ENCODE results near the gene WWP2. TPM values are rescaled to one million over a fixed set of nuclear protein-coding genes. Genes with fewer than 3 reads are reported as not detected.

WWP2 gene
- total and polyA plus RNA-seq, 4 donors = 59.0 to 144 (median 138) TPM

DNA sequence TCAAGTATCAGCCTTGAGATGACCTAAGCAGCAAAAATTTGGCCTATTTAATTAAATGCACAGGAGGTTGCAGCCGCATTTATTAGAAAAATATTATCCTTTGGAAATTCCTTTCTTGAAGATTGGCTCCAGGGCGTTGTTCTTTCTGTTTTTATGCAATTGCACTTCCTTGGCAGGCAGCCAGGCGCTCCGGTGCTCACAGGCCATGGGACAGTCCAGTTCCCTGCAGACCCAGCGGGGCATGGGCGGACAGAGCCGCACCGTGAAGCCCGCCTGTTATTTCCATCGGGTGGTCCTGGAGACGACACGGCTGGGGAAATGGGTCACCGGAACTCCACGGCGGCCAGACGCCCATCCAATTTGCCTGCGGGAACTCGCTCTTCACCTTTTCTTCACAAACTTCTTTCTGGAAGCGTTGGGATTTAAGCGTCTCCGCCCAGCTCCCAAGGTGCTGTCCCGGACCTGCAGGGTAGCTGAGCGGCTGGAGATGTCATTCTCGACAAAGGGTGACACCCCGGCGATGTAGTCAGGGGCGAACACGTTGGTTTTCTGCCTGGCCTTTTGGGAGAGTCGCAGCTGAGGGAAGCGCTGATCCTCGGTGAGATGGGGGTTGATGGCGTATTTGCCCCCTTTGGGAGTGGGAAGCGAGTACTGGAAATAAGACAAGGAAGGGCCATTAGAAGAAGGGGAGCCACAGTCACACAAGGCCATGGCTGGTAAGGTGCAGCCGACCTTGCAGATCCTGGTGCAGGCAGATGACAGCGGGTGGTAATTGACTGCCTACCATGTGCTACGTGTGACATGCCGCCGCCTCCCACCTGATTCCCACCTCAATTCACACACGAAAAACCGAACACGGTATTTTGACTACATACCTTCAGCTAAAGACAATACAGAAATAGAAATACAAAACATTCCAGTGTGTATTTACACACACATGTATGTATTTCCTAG lies 19.9 kb upstream of the WWP2 start:
- no peaks in the 10 kb centered on the region for H3K27me3 ChIP-seq (ENCODE audit: control insufficient read depth in 1 of 2, insufficient read depth in 2 of 2, low read length in 1 of 2)
- peaks cover 0 to 6% of the 10 kb centered on the region in 2 donors for H3K36me3 ChIP-seq (ENCODE audit: control insufficient read depth in 1 of 2, insufficient read depth in 2 of 2, low read length in 1 of 2)
- H3K4me1 ChIP-seq (ENCODE audit: control insufficient read depth in 1 of 2, insufficient read depth in 2 of 2, low read length in 2 of 2) = no peaks in the 10 kb centered on the region
- ATAC-seq (ENCODE audit: low FRiP score) (no peak), DNase-seq (peak; percentile 69 to 91)
- no peak overlapping the region for H3K27ac ChIP-seq (ENCODE audit: low read depth in 1 of 2, low read length in 2 of 2)
- H3K4me3 ChIP-seq (ENCODE audit: low read length in 2 of 2) = no peak overlapping the region
- WGBS, 2 donors = 77 to 78% methylated on average over 40 to 41 of the region's 41 CpGs
- intact Hi-C loops (cut with DNase I) = no loop called here
- H3K9me3 ChIP-seq (ENCODE audit: control insufficient read depth, low read length) = no peaks in the 10 kb centered on the region

DNA sequence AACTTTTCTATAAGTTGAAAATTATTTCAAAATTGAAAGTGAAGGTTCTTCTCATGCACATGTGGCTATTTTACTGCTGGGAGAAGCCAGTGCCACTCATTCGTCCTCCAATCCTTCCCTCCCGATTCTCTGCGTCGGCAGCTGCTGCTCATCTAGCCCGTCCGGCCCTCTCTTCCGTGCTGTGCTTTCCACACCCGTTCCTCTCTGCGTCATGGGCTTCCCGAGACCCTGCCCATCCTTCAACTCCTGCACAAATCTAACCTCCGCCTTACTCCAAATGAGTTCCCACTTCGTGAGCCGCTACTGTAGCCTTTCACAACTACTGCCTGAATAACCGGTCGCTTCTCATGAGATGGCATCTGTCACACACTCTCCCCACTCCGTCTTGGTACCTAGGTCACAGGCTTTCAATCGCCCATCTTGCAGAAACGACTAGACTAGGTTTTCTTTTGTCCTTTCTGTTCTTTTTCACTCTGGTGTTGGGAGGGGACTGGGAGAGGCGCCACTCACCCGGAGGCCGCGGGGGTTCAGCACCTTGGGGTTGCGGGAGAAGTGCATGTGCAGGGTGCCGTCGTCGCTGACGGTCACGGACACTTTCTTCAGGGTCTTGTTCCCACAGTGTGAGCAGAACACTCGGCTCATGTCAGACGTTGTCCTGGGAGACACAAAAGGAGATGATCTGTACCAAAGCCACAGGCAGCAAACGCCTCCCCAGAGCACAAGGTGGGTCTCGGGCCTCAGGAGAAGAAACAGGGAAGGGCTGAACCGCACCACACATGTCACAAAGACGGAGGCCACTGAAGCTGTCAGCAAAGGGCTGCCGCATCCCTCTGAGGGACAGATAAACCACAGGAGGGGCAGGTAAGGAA lies 17.5 kb upstream of the WWP2 start:
- Histone ChIP-seq H3K4me3 (ENCODE audit: low read length in 2 of 2) (no peak overlapping the region), H3K4me1 (ENCODE audit: control insufficient read depth in 1 of 2, insufficient read depth in 2 of 2, low read length in 2 of 2) (no peaks in the 10 kb centered on the region), H3K27ac (ENCODE audit: low read depth in 1 of 2, low read length in 2 of 2) (no peak overlapping the region), H3K36me3 (ENCODE audit: control insufficient read depth in 1 of 2, insufficient read depth in 2 of 2, low read length in 1 of 2) (peaks cover 4 to 11% of the 10 kb centered on the region in 2 donors), H3K27me3 (ENCODE audit: control insufficient read depth in 1 of 2, insufficient read depth in 2 of 2, low read length in 1 of 2) (no peaks in the 10 kb centered on the region), H3K9me3 (ENCODE audit: control insufficient read depth, low read length) (no peaks in the 10 kb centered on the region)
- 94% methylated on average over 35 of the region's 35 CpGs for WGBS, 2 donors
- intact Hi-C loops (cut with DNase I) = no loop called here
- ATAC-seq (ENCODE audit: low FRiP score) = no peak
- no peak for DNase-seq

DNA sequence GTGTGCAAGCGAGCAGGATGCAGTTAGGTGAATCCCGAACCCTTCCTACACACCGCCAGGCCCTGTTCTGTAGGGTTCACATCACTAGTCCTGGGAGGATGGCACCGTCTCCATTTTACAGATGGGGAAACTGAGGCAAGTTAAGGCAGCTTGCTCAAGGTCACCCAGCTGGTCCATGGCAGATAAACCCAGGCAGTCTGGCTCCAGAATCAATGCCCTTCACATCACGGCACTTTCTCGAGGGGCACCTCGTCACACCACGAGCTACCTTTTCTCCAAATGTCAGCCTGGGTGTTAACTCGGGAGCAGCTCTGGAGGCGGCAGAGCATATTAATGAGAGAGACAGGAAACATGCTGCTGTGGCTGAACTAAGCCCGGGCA lies 16.9 kb upstream of the WWP2 start:
- Histone ChIP-seq H3K4me1 (ENCODE audit: control insufficient read depth in 1 of 2, insufficient read depth in 2 of 2, low read length in 2 of 2) (no peaks in the 10 kb centered on the region), H3K9me3 (ENCODE audit: control insufficient read depth, low read length) (no peaks in the 10 kb centered on the region), H3K27me3 (ENCODE audit: control insufficient read depth in 1 of 2, insufficient read depth in 2 of 2, low read length in 1 of 2) (no peaks in the 10 kb centered on the region), H3K36me3 (ENCODE audit: control insufficient read depth in 1 of 2, insufficient read depth in 2 of 2, low read length in 1 of 2) (peaks cover 4 to 11% of the 10 kb centered on the region in 2 donors), H3K4me3 (ENCODE audit: low read length in 2 of 2) (no peak overlapping the region), H3K27ac (ENCODE audit: low read depth in 1 of 2, low read length in 2 of 2) (no peak overlapping the region)
- ATAC-seq (ENCODE audit: low FRiP score) = no peak
- intact Hi-C loops (cut with DNase I) = no loop called here
- DNase-seq = peak in 1 of 2 donors; percentile 50
- WGBS, 2 donors = 94 to 95% methylated on average over 11 of the region's 11 CpGs

DNA sequence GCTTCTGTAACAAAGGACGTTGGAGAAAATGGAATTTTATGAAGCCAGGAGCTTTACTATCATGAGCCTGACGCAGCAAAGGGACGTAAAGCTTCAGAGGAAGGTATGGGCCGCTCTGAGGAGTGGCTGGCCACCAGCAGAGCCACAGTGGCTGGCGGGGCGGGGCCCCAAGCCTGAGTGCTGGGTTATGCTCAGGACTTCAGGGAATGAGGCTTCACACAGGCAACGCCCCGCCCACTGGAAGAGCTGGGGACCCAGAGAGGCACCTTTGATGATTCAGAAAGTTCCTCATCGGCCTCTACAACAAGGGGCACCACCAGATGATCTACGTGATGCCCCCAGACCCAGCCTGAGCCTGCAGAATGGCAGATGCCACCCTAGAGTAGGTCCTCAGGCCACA lies 16.2 kb upstream of the WWP2 start:
- no peak overlapping the region for H3K27ac ChIP-seq (ENCODE audit: low read depth in 1 of 2, low read length in 2 of 2)
- intact Hi-C loops (cut with DNase I) = no loop called here
- DNase-seq = peak in 1 of 2 donors; percentile 45
- peaks cover 4 to 11% of the 10 kb centered on the region in 2 donors for H3K36me3 ChIP-seq (ENCODE audit: control insufficient read depth in 1 of 2, insufficient read depth in 2 of 2, low read length in 1 of 2)
- H3K4me3 ChIP-seq (ENCODE audit: low read length in 2 of 2) = no peak overlapping the region
- H3K27me3 ChIP-seq (ENCODE audit: control insufficient read depth in 1 of 2, insufficient read depth in 2 of 2, low read length in 1 of 2) = no peaks in the 10 kb centered on the region
- ATAC-seq (ENCODE audit: low FRiP score) = no peak
- no peaks in the 10 kb centered on the region for H3K4me1 ChIP-seq (ENCODE audit: control insufficient read depth in 1 of 2, insufficient read depth in 2 of 2, low read length in 2 of 2)
- WGBS, 2 donors = 85 to 89% methylated on average over 10 of the region's 10 CpGs
- no peaks in the 10 kb centered on the region for H3K9me3 ChIP-seq (ENCODE audit: control insufficient read depth, low read length)

DNA sequence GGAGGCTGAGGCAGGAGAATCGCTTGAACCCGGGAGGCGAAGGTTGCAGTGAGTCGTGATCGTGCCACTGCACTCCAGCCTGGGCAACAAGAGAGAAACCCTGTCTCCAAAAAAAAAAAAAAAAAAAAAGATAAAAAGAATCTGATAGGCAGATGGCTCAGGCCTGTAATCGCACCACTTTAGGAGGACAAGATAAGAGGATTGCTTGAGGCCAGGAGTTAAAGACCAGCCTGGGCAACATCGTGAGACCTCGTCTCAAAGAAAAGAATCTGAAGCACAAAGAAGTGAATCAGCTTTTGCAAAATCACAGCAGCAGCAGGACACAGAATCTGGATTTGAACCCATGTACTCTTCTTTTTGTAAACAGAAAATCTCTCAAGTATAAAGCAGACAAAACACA lies 15.0 kb upstream of the WWP2 start:
- peaks cover 4 to 9% of the 10 kb centered on the region in 2 donors for H3K36me3 ChIP-seq (ENCODE audit: control insufficient read depth in 1 of 2, insufficient read depth in 2 of 2, low read length in 1 of 2)
- 93 to 95% methylated on average over 8 of the region's 8 CpGs for WGBS, 2 donors
- H3K27ac ChIP-seq (ENCODE audit: low read depth in 1 of 2, low read length in 2 of 2) = no peak overlapping the region
- intact Hi-C loops (cut with DNase I) = no loop called here
- no peaks in the 10 kb centered on the region for H3K4me1 ChIP-seq (ENCODE audit: control insufficient read depth in 1 of 2, insufficient read depth in 2 of 2, low read length in 2 of 2)
- no peaks in the 10 kb centered on the region for H3K27me3 ChIP-seq (ENCODE audit: control insufficient read depth in 1 of 2, insufficient read depth in 2 of 2, low read length in 1 of 2)
- no peak for ATAC-seq (ENCODE audit: low FRiP score)
- DNase-seq = no peak
- H3K4me3 ChIP-seq (ENCODE audit: low read length in 2 of 2) = no peak overlapping the region
- no peaks in the 10 kb centered on the region for H3K9me3 ChIP-seq (ENCODE audit: control insufficient read depth, low read length)

DNA sequence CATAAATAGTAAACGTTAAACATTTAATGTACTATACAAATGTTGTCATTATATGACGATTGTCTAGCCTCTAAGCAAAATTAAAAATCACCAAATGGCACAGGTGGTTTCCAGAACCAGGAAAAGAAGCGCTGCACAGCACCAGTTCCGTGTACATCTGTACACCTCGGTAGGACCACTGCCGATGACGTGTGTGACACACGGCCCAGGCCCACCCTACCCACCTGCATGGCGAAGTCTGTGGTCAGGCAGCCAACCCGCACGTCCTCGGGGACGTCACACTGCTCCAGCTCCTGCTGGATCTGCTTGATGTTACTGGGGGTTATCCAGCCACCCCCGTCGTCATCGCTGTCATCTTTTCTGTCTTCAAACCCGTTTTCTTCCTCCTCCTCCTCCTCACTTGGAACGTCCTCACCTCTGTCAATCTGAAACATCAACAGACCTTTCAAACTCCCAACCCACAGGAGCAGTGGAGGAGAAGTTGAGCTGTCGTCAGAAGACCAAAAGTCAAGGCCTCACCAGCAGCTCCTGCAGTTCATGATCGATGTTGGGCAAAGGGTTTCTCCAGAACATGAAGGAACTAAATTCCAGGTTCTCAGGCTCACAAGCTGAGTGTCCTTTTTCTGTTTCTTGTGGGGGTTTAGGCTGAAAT lies 13.3 kb upstream of the WWP2 start:
- ATAC-seq (ENCODE audit: low FRiP score) = no peak
- intact Hi-C loops (cut with DNase I) = no loop called here
- 85 to 86% methylated on average over 20 of the region's 20 CpGs for WGBS, 2 donors

DNA sequence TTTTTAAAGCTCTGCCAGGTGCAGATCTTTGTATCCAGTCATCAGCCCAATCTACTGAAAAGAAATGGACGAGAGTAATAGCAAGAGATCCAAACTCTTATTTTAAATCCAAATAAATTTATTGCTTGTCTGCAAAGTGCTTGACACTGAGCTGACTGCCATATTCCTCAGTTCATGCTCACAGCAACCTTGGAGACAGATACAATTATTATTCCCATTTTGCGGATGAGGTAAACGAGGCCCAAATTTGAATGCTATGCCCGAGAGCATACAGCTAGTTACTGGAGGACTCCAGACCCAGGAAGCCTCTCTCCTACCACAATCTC lies 8.0 kb upstream of the WWP2 start:
- Histone ChIP-seq H3K9me3 (ENCODE audit: control insufficient read depth, low read length) (no peaks in the 10 kb centered on the region), H3K36me3 (ENCODE audit: control insufficient read depth in 1 of 2, insufficient read depth in 2 of 2, low read length in 1 of 2) (no peaks in the 10 kb centered on the region), H3K27me3 (ENCODE audit: control insufficient read depth in 1 of 2, insufficient read depth in 2 of 2, low read length in 1 of 2) (no peaks in the 10 kb centered on the region), H3K27ac (ENCODE audit: low read depth in 1 of 2, low read length in 2 of 2) (no peak overlapping the region), H3K4me1 (ENCODE audit: control insufficient read depth in 1 of 2, insufficient read depth in 2 of 2, low read length in 2 of 2) (peaks cover 0 to 3% of the 10 kb centered on the region in 2 donors), H3K4me3 (ENCODE audit: low read length in 2 of 2) (peak overlapping the region; percentile 12 to 74)
- WGBS, 2 donors = 11 to 12% methylated on average over 4 of the region's 4 CpGs
- ATAC-seq (ENCODE audit: low FRiP score) (no peak), DNase-seq (no peak)
- intact Hi-C loops (cut with DNase I) = loop anchor here (1.0 to 5.0 kb wide), 5 partner anchors 27 to 362 kb away; partner anchors contain the start of gene NQO1 (in 1 of the 2)

More for the DNA sequence above, 13.3 kb upstream of the WWP2 start:
- peaks cover 0 to 3% of the 10 kb centered on the region in 2 donors for H3K4me1 ChIP-seq (ENCODE audit: control insufficient read depth in 1 of 2, insufficient read depth in 2 of 2, low read length in 2 of 2)
- no peak overlapping the region for H3K27ac ChIP-seq (ENCODE audit: low read depth in 1 of 2, low read length in 2 of 2)
- peaks cover 4 to 9% of the 10 kb centered on the region in 2 donors for H3K36me3 ChIP-seq (ENCODE audit: control insufficient read depth in 1 of 2, insufficient read depth in 2 of 2, low read length in 1 of 2)
- no peak overlapping the region for H3K4me3 ChIP-seq (ENCODE audit: low read length in 2 of 2)
- no peaks in the 10 kb centered on the region for H3K9me3 ChIP-seq (ENCODE audit: control insufficient read depth, low read length)
- H3K27me3 ChIP-seq (ENCODE audit: control insufficient read depth in 1 of 2, insufficient read depth in 2 of 2, low read length in 1 of 2) = no peaks in the 10 kb centered on the region
- DNase-seq = peak in 1 of 2 donors; percentile 57

All from aorta (tissue), 5 donors.